IMR-90 (cell line): Measurements from ENCODE around the gene DCAF17.

Experiments used
- BHLHE40 ChIP-seq: fragments of 150-350 bp; IDR thresholded peaks from 2 replicates; pipeline ENCODE4 v1.6.1; 2016; ENCODE audit warnings: mild to moderate bottlenecking, low read depth, low read length
- CEBPB ChIP-seq: IDR thresholded peaks from 2 replicates; pipeline ENCODE4 v1.6.1; 2012; ENCODE audit warnings: low read depth, low read length, improper control_type of control experiment
- CHD1 ChIP-seq: IDR thresholded peaks from 2 replicates; pipeline ENCODE4 v1.6.1; 2012; ENCODE audit warnings: low read depth, low read length, improper control_type of control experiment
- CTCF ChIP-seq: conservative IDR thresholded peaks from 2 replicates; pipeline ENCODE4 v1.5.1; 2012; ENCODE audit warnings: mild to moderate bottlenecking, low read depth, low read length, improper control_type of control experiment
- ELK1 ChIP-seq: fragments of 150-350 bp; IDR thresholded peaks from 2 replicates; pipeline ENCODE4 v1.6.1; 2016; ENCODE audit warnings: low read depth, mild to moderate bottlenecking, low read length, moderate library complexity, borderline replicate concordance
- MAFK ChIP-seq: IDR thresholded peaks from 2 replicates; pipeline ENCODE4 v1.6.1; 2012; ENCODE audit warnings: low read depth, low read length, improper control_type of control experiment
- MAZ ChIP-seq: IDR thresholded peaks from 2 replicates; pipeline ENCODE4 v1.6.1; 2012; ENCODE audit warnings: low read depth, mild to moderate bottlenecking, low read length, improper control_type of control experiment, moderate library complexity, borderline replicate concordance
- MXI1 ChIP-seq: IDR thresholded peaks from 2 replicates; pipeline ENCODE4 v1.6.1; 2012; ENCODE audit warnings: low read depth, mild to moderate bottlenecking, low read length, moderate library complexity, borderline replicate concordance
- NFE2L2 ChIP-seq: fragments of 150-350 bp; IDR thresholded peaks from 2 replicates; pipeline ENCODE4 v1.6.1; 2016; ENCODE audit warnings: low read depth, mild to moderate bottlenecking, low read length
- POLR2A ChIP-seq: IDR thresholded peaks from 2 replicates; pipeline ENCODE4 v1.6.1; 2012; ENCODE audit warnings: mild to moderate bottlenecking, low read depth, low read length
- RAD21 ChIP-seq: IDR thresholded peaks from 2 replicates; pipeline ENCODE4 v1.6.1; 2012; ENCODE audit warnings: low read length, improper control_type of control experiment
- RCOR1 ChIP-seq: IDR thresholded peaks from 2 replicates; pipeline ENCODE4 v1.6.1; 2012; ENCODE audit warnings: mild to moderate bottlenecking, low read length, improper control_type of control experiment; ENCODE audit not compliant: insufficient replicate concordance
- SMC3 ChIP-seq: fragments of 150-350 bp; IDR thresholded peaks from 2 replicates; pipeline ENCODE4 v1.6.1; 2016; ENCODE audit warnings: low read depth, mild to moderate bottlenecking, antibody characterized with exemption, low read length, moderate library complexity

- TF ChIP-seq RCOR1 (no peak), CTCF (0 out of 2 replicates have a peak, but pooled peaks have one; percentile 26), POLR2A (no peak), ELK1 (no peak), CEBPB (no peak), SMC3 (no peak), MAFK (no peak), BHLHE40 (no peak), NFE2L2 (no peak), CHD1 (no peak), MAZ (no peak), MXI1 (no peak), RAD21 (peak; percentile 27)
Measured at GRCh38 chr2:171447675-171448074, 13.6 kb downstream of the DCAF17 start.
